HG02973 (cell line): Measurements from ENCODE around the gene KIF4B.
A peak's percentile ranks its signal among the peaks of the same experiment; 100 is the strongest.
"Not testable (repeated sequence)": the region's sequence is repeated elsewhere in the genome, so short reads cannot be mapped to it uniquely, and the experiment has no call there.

Source experiments
- ATAC-seq: cut with Tn5 transposase; IDR thresholded peaks from one replicate; pipeline ENCODE4 v1.9.1; 2021; ENCODE audit warnings: moderate library complexity; ENCODE audit not compliant: unreplicated experiment

KIF4B gene

GRCh38 chr5:155002722-155003121, 10.8 kb upstream of the KIF4B start:
- not testable (repeated sequence) for ATAC-seq

GRCh38 chr5:155004138-155004744, 9.3 kb upstream of the KIF4B start:
- no peak for ATAC-seq

- ATAC-seq = not testable (repeated sequence)
Measured at GRCh38 chr5:155006265-155006664, 7.3 kb upstream of the KIF4B start.

GRCh38 chr5:155008669-155009068, 4.9 kb upstream of the KIF4B start:
- no peak for ATAC-seq

DNA sequence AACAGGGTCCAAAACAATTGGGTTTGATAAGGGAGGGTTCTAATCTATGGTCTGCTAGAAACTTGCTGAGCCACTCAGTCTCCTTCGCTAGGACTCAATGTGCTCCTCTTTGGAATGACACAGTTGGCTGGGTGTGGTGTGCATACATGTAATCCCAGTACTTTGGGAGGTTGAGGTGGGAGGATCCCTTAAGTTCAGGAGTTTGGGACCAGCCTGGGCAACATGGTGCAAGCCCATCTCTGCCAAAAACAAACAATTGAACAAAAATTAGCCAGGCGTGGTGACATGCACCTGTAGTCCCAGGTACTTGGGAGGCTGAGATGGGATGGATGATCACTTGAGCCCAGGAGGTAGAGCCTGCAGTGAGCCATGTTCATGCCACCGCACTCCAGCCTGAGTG, 2.7 kb upstream of the KIF4B start:
- ATAC-seq = no peak

- ATAC-seq = no peak
Measured at GRCh38 chr5:155015239-155015638, 1.7 kb downstream of the KIF4B start.

GRCh38 chr5:155017610-155018009, 4.1 kb downstream of the KIF4B start:
- ATAC-seq = peak; percentile 98

GRCh38 chr5:155019601-155020226, 6.2 kb downstream of the KIF4B start:
- no peak for ATAC-seq

DNA sequence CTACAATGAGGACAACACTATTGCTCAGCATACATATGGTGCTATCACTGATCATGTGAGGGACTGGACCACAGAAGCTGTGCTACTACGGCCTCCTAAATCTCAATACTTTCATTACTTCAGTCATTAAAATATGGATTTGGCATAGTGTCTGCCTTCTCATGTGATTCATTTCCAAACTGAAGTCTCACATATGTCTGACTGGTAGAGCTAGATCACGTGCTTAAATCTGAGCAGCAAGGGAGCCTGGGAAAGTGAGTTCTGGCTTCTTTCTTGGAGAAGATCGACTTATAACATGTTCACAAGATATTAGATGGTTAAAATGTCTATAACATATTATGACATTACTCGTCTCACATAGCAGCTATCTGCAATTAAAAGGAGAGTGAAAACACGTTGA, 8.3 kb downstream of the KIF4B start:
- ATAC-seq = no peak

GRCh38 chr5:155023320-155023719, 9.8 kb downstream of the KIF4B start:
- ATAC-seq = no peak

- ATAC-seq = no peak
Measured at GRCh38 chr5:155024015-155024414, 10.5 kb downstream of the KIF4B start.

GRCh38 chr5:155025895-155026294, 12.3 kb downstream of the KIF4B start:
- ATAC-seq = no peak

DNA sequence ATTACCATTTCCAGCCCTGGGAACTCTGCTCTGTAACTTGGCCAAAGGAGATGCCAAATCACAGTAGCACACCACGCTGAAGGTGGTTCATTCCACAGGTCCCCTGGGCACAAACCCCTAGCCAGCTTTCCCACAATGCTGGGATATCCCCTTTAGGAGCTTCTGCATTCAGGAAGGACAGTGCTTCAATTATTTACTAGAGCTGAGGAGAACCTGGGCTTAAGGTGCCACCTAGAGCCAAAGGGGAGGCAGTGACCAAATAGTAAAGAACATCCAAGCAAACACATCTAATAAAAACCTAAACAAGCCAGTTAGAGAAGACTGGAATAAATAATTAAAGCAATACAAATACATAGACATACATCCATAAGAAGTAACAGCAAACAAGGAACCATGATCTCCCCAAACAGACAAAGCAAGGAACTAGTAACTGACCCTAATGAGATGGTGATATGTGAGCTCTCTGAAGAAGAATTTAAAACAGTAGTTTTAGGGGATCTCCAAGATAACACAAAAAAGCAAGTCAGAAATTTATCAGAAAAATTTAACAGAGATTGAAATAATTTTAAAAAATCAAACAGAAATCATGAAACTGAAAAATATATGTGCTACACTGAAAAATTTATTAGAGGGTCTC, 14.6 kb downstream of the KIF4B start:
- no peak for ATAC-seq

GRCh38 chr5:155029240-155029639, 15.7 kb downstream of the KIF4B start:
- no peak for ATAC-seq

- not testable (repeated sequence) for ATAC-seq
Measured at GRCh38 chr5:155034145-155034744, 20.7 kb downstream of the KIF4B start.

GRCh38 chr5:155035087-155035486, 21.5 kb downstream of the KIF4B start:
- ATAC-seq = not testable (repeated sequence)

- no peak for ATAC-seq
Measured at GRCh38 chr5:155040984-155041653, 27.6 kb downstream of the KIF4B start.

DNA sequence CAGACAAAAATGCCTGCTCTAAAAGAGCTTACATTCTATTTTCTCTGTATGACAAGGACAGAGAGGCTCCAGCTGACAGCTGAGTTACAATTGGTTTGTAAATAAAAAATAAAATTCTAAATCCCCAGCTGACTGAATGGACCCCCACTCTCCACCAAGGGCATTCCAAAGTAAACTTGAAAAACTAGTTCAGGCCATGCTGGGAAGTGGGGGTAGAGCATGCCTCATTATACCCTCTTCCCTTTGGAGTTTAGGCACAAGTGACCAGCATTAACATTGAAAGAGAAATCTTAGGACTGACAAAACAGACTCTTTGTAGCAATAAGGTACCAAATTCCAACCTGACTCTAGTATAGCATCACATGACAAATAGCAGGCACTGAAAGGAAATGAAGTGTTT, 31.0 kb downstream of the KIF4B start:
- no peak for ATAC-seq

GRCh38 chr5:155046591-155046990, 33.0 kb downstream of the KIF4B start:
- ATAC-seq = no peak

DNA sequence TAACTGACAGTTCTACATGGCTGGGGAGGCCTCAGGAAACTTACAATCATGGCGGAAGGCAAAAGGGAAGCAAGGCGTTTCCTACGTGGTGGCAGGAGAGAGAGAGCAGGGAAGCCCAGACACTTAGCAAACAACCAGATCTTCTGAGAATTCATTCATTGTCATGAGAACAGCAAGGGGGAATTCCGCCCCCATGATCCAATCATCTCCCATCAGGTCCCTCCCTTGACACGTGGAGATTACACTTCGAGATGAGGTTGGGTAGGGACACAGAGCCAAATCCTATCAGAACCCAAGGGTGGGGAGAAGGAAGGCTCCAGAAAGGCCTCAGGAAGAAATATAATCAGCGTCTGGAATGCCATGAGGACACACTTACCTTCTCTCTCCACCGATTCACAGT, 34.3 kb downstream of the KIF4B start:
- ATAC-seq = no peak

DNA sequence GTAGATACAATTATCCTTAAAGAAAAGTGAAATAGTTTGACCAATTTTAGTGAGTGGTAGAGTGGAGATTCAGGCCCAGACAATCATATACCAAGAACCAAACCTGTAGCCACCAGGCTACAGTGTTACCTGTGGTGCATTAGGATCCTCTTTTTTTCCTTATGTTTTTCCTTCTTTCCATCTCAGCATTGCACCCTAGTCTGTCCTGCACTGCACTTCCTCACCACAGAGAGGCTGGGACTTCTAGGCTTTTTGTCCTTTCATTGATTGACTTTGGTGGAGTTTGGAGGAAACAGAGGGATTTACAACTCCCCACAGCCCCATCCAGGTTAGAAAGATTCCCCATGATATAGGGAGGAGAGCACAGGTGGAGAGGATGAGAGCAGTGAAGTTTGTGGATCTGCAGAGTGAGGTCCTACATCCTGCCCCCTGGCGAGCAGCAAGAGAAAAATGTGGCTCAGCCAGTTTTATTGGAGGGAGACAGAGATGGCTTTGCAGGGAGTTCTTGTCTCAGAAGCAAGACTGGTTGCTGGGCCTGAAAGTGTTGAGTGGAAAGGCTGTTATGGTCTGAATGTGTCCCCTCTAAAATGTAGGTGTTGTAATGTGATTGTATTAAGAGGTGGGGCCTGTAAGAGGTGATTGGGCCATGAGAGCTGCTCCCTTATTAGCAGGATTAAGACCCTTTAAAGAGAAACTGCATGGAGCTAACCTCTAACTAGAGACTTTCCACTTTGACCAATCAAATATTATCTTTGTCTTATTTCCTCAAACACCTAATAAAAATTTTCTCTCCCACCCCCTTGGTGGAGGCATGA, 36.2 kb downstream of the KIF4B start:
- no peak for ATAC-seq
